ENCODE data around the gene TUBA4A.
A peak's percentile ranks its signal among the peaks of the same experiment; 100 is the strongest.

GRCh38 chr2:219249203-219249980 is 4.3 kb downstream of the TUBA4A start:
- TF ChIP-seq CTCF (IDR thresholded peaks at IDR 0.05) = no peak
- TF ChIP-seq POLR2A (IDR thresholded peaks at IDR 0.05) = peak; percentile 76
